Forelimb muscle (tissue), 1 donor: Measurements from ENCODE around the gene AGO3. TPM values are rescaled to one million over a fixed set of nuclear protein-coding genes. Genes with fewer than 3 reads are reported as not detected.
A peak's percentile ranks its signal among the peaks of the same experiment; 100 is the strongest.
"Not testable (repeated sequence)": the region's sequence is repeated elsewhere in the genome, so short reads cannot be mapped to it uniquely, and the experiment has no call there.

Experiments
- DNase-seq: peaks from one replicate; pipeline ENCODE4 v3.0.0-alpha.2; 2013; ENCODE audit warnings: low read depth
- polyA plus RNA-seq: library from polyadenylated mRNA; unstranded; fragments of 120-200 nt; gene quantifications from one replicate; pipeline ENCODE4 v1.2.1, GENCODE V29; 2013; ENCODE audit not compliant: insufficient read length

AGO3 gene
- 8.6 TPM for polyA plus RNA-seq

- no peak for DNase-seq
Observed at GRCh38 chr1:35930593-35931445, at the start of gene AGO3. Gene AGO3 (plus strand): TSS chr1:35931105. CDS start chr1:35931427, 322 bp downstream.

- no peak for DNase-seq
Observed at GRCh38 chr1:35881850-35882273, 49.0 kb upstream of the AGO3 start.

- no peak for DNase-seq
Observed at GRCh38 chr1:35882586-35882944, 48.3 kb upstream of the AGO3 start.

GRCh38 chr1:35882945-35883634 lies 47.8 kb upstream of the AGO3 start, which contains the start of gene AGO1:
Gene AGO1 (plus strand): TSS chr1:35883209. CDS start chr1:35883422, 213 bp downstream.
- peak; percentile 57 for DNase-seq

GRCh38 chr1:35883635-35884101 lies 47.2 kb upstream of the AGO3 start:
- DNase-seq, result no peak

- no peak for DNase-seq
Observed at GRCh38 chr1:35884934-35885333, 46.0 kb upstream of the AGO3 start.

GRCh38 chr1:35885961-35886558 lies 44.8 kb upstream of the AGO3 start:
- no peak for DNase-seq

- no peak for DNase-seq
Observed at GRCh38 chr1:35886577-35887431, 44.1 kb upstream of the AGO3 start.

GRCh38 chr1:35887508-35887907 lies 43.4 kb upstream of the AGO3 start:
- DNase-seq, result no peak

GRCh38 chr1:35888255-35888654 lies 42.6 kb upstream of the AGO3 start:
- no peak for DNase-seq

GRCh38 chr1:35888981-35889380 lies 41.9 kb upstream of the AGO3 start:
- DNase-seq, result not testable (repeated sequence)

GRCh38 chr1:35893051-35893879 lies 37.6 kb upstream of the AGO3 start:
- no peak for DNase-seq

GRCh38 chr1:35894183-35894582 lies 36.7 kb upstream of the AGO3 start:
- DNase-seq, result no peak

GRCh38 chr1:35894656-35895055 lies 36.2 kb upstream of the AGO3 start:
- no peak for DNase-seq

- no peak for DNase-seq
Observed at GRCh38 chr1:35899941-35900340, 31.0 kb upstream of the AGO3 start.

- no peak for DNase-seq
Observed at GRCh38 chr1:35901235-35901634, 29.7 kb upstream of the AGO3 start.

GRCh38 chr1:35902671-35903070 lies 28.2 kb upstream of the AGO3 start:
- DNase-seq, result no peak

- no peak for DNase-seq
Observed at GRCh38 chr1:35914717-35915116, 16.2 kb upstream of the AGO3 start.

GRCh38 chr1:35915693-35916092 lies 15.2 kb upstream of the AGO3 start:
- DNase-seq, result no peak

- DNase-seq, result no peak
Observed at GRCh38 chr1:35923791-35924221, 7.1 kb upstream of the AGO3 start.
